ENCODE data around the gene HEATR5A. TPM values are rescaled to one million over a fixed set of nuclear protein-coding genes. Genes with fewer than 3 reads are reported as not detected.

HEATR5A gene
- total RNA-seq, 6 experiments from 2014 or later: 13.2 to 20.8 (median 17.6) TPM

DNA sequence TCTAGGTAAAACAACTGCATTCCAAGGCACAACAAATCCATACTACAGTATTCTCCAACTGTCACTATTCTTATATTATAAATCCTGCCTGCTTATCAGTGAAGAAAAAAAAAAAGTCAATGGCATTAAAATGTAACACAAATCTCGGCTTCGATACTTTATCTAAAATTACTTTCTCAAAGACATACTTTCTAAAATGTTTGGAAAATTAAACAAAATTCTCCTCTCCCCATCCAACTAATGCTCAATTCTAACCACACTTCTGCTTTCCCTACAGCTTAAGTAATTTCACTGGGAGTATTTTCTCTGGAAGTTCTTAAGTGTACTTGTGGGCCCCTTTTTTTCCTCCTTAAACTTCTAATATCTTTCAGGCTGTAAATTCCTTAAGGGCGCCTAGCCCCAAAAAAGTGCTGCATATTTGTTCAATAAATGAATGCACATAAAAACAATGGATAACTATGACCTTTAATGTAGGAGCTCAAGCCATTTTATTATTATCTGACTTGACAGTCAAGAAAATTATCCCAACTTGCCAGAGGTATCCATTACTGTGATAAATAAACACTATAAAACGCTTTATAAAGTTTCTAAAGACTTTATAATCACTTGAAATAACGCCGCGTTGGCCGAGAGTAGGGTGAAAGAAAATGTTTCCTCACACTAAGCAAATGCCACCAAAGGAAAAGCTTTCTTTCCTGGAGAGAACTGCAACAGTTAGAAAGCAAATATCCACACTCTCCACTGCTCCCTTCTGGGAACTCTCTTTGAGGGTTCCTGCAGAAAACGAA lies 977 bp downstream of the HEATR5A start:
- DNase-seq (no peak), ATAC-seq (no peak)
- WGBS (ENCODE audit: insufficient coverage, low coverage, low lambda C conversion rate, missing lambda C conversion rate): 2% methylated on average over 9 of the region's 9 CpGs
- Histone ChIP-seq H3K27ac (peak overlapping the region; percentile 61 to 88 (median 71)), H3K9me3 (no peaks in the 10 kb centered on the region), H3K36me3 (no peaks in the 10 kb centered on the region), H3K27me3 (no peaks in the 10 kb centered on the region), H3K4me1 (peaks cover 0 to 16% (median 2%) of the 10 kb centered on the region in 4 donors), H3K4me3 (peak overlapping the region; percentile 76 to 99 (median 93))
- TF ChIP-seq, protein P1, sequence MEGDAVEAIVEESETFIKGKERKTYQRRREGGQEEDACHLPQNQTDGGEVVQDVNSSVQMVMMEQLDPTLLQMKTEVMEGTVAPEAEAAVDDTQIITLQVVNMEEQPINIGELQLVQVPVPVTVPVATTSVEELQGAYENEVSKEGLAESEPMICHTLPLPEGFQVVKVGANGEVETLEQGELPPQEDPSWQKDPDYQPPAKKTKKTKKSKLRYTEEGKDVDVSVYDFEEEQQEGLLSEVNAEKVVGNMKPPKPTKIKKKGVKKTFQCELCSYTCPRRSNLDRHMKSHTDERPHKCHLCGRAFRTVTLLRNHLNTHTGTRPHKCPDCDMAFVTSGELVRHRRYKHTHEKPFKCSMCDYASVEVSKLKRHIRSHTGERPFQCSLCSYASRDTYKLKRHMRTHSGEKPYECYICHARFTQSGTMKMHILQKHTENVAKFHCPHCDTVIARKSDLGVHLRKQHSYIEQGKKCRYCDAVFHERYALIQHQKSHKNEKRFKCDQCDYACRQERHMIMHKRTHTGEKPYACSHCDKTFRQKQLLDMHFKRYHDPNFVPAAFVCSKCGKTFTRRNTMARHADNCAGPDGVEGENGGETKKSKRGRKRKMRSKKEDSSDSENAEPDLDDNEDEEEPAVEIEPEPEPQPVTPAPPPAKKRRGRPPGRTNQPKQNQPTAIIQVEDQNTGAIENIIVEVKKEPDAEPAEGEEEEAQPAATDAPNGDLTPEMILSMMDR (IDR thresholded peaks at IDR 0.05): no peak
- TF ChIP-seq POLR2A (IDR thresholded peaks at IDR 0.05): no peak
- intact Hi-C loops (cut with DNase I): no loop called here

DNA sequence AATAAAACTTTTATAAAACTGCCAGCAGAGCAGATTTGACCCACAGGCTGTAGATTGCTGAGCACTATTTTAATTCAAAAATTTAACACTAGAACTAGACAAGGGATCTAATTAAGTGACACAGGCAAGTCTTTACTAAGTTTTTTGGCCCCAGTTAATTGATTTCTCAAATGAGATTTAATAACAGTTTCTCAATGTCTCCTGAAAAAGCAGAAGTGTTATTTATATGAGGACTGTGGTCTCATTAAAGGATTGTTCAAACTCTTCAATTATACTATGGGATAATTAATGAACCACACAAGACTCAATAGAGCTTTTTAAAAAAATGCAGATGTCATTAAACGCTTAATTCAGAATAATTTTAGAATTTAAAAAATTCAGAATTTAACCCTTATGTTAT lies 1.9 kb downstream of the HEATR5A start:
- H3K27me3 ChIP-seq: no peaks in the 10 kb centered on the region
- H3K9me3 ChIP-seq: no peaks in the 10 kb centered on the region
- 48% methylated on average over 1 of the region's 1 CpG for WGBS (ENCODE audit: insufficient coverage, low coverage, low lambda C conversion rate, missing lambda C conversion rate)
- no peak for ATAC-seq
- no peak overlapping the region for H3K27ac ChIP-seq
- intact Hi-C loops (cut with DNase I): no loop called here
- H3K36me3 ChIP-seq: no peaks in the 10 kb centered on the region
- H3K4me3 ChIP-seq: no peak overlapping the region
- no peak for TF ChIP-seq POLR2A (IDR thresholded peaks at IDR 0.05)
- TF ChIP-seq, protein P1 (IDR thresholded peaks at IDR 0.05): no peak
- peaks cover 0 to 16% (median 2%) of the 10 kb centered on the region in 4 donors for H3K4me1 ChIP-seq
- DNase-seq: no peak

DNA sequence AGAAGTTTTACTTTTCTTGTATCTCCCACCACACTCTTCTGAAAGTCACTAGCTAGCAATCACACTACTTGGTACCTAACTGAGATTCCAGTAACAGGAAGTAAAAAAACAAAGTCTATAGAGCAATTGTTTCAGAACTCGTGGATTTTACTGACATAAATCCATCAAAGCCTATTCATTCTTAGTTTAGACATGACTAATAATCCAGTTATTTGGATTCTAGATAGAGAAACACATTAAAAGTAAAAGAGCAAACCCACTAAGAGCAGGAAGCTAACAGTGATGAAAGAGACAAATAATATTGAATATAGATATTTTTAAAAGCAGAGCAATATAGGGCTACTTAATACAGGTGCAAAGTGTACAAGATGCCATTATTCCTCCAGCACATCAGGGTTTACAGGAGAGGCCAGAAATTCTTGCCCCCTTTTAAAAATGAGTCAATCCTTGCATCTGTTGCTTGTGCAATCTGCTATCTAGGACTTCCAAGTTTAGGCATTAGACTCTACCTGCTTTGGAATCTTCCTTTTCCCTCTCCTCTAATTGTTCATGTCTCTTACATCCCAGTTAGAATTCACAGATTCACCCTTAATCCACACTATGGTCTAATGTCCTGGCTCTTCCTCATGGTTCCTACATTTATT lies 6.0 kb downstream of the HEATR5A start:
- no peaks in the 10 kb centered on the region for H3K9me3 ChIP-seq
- 41% methylated on average over 1 of the region's 1 CpG for WGBS (ENCODE audit: insufficient coverage, low coverage, low lambda C conversion rate, missing lambda C conversion rate)
- no peak for TF ChIP-seq POLR2A (IDR thresholded peaks at IDR 0.05)
- TF ChIP-seq, protein P1 (IDR thresholded peaks at IDR 0.05): no peak
- DNase-seq: no peak
- no peaks in the 10 kb centered on the region for H3K36me3 ChIP-seq
- ATAC-seq: no peak
- H3K27ac ChIP-seq: no peak overlapping the region
- H3K4me3 ChIP-seq: no peak overlapping the region
- H3K4me1 ChIP-seq: peaks cover 0 to 12% (median 2%) of the 10 kb centered on the region in 4 donors
- intact Hi-C loops (cut with DNase I): no loop called here
- no peaks in the 10 kb centered on the region for H3K27me3 ChIP-seq

DNA sequence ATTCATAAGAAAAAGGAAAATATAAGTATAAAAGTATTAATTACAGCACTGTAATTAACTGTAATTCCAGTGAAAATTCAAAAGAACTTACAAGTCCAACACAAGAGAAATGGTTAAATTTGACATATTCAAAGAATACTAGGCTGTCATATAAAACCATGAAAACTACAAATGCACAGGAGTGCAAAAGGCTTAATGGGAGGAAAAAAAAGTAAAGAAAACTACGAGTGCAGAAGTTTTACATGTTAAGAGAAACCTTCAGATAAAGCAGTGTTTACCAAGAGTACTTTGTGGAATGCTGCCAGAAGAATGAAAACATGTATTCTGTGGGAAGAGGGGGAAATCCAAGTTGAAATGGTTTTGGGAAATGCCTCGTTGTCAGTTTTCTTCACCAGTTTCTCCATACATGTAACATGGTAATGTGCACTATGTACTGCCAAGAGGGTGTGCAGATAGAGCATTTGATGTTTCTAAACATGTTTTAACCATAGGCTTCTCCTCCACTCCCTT lies 9.1 kb downstream of the HEATR5A start:
- DNase-seq: no peak
- no peak overlapping the region for H3K4me3 ChIP-seq
- no peaks in the 10 kb centered on the region for H3K36me3 ChIP-seq
- intact Hi-C loops (cut with DNase I): no loop called here
- ATAC-seq: no peak
- no peaks in the 10 kb centered on the region for H3K4me1 ChIP-seq
- H3K27ac ChIP-seq: no peak overlapping the region
- H3K9me3 ChIP-seq: no peaks in the 10 kb centered on the region
- no peaks in the 10 kb centered on the region for H3K27me3 ChIP-seq
- no peak for TF ChIP-seq POLR2A (IDR thresholded peaks at IDR 0.05)
- TF ChIP-seq, protein P1 (IDR thresholded peaks at IDR 0.05): no peak
- WGBS (ENCODE audit: insufficient coverage, low coverage, low lambda C conversion rate, missing lambda C conversion rate): 21% methylated on average over 2 of the region's 2 CpGs

Data from right lobe of liver (tissue), 6 donors.